ENCODE results near the gene PCGF1.

PCGF1 gene

GRCh38 chr2:74507145-74507925 lies at the start of gene PCGF1:
TSS of gene PCGF1 (minus strand) at chr2:74507695. CDS start at chr2:74507668, 27 bp downstream.
- DNase-seq (ENCODE audit: low spot score) = peak; percentile 97
- in situ Hi-C loops (cut with MboI; ENCODE audit: low pct_unique_long_range_greater_than_20kb, low sequenced_read_pairs, unreplicated experiment) = no loop called here
- TF ChIP-seq, protein P1, sequence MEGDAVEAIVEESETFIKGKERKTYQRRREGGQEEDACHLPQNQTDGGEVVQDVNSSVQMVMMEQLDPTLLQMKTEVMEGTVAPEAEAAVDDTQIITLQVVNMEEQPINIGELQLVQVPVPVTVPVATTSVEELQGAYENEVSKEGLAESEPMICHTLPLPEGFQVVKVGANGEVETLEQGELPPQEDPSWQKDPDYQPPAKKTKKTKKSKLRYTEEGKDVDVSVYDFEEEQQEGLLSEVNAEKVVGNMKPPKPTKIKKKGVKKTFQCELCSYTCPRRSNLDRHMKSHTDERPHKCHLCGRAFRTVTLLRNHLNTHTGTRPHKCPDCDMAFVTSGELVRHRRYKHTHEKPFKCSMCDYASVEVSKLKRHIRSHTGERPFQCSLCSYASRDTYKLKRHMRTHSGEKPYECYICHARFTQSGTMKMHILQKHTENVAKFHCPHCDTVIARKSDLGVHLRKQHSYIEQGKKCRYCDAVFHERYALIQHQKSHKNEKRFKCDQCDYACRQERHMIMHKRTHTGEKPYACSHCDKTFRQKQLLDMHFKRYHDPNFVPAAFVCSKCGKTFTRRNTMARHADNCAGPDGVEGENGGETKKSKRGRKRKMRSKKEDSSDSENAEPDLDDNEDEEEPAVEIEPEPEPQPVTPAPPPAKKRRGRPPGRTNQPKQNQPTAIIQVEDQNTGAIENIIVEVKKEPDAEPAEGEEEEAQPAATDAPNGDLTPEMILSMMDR (IDR thresholded peaks at IDR 0.05; ENCODE audit: extremely low read depth, insufficient read depth, missing control alignments) = peak; percentile 68

GRCh38 chr2:74556831-74557370 lies 49.4 kb upstream of the PCGF1 start:
- in situ Hi-C loops (cut with MboI; ENCODE audit: low pct_unique_long_range_greater_than_20kb, low sequenced_read_pairs, unreplicated experiment) = no loop called here
- no peak for DNase-seq (ENCODE audit: low spot score)
- TF ChIP-seq, protein P1 (IDR thresholded peaks at IDR 0.05; ENCODE audit: extremely low read depth, insufficient read depth, missing control alignments) = no peak

- TF ChIP-seq, protein P1 (IDR thresholded peaks at IDR 0.05; ENCODE audit: extremely low read depth, insufficient read depth, missing control alignments) = no peak
- in situ Hi-C loops (cut with MboI; ENCODE audit: low pct_unique_long_range_greater_than_20kb, low sequenced_read_pairs, unreplicated experiment) = no loop called here
- DNase-seq (ENCODE audit: low spot score) = no peak
Observed at GRCh38 chr2:74556159-74556558, 48.7 kb upstream of the PCGF1 start.

GRCh38 chr2:74555610-74556103 lies 48.2 kb upstream of the PCGF1 start:
- no peak for DNase-seq (ENCODE audit: low spot score)
- TF ChIP-seq, protein P1 (IDR thresholded peaks at IDR 0.05; ENCODE audit: extremely low read depth, insufficient read depth, missing control alignments) = no peak
- in situ Hi-C loops (cut with MboI; ENCODE audit: low pct_unique_long_range_greater_than_20kb, low sequenced_read_pairs, unreplicated experiment) = no loop called here

- DNase-seq (ENCODE audit: low spot score) = peak; percentile 70
- in situ Hi-C loops (cut with MboI; ENCODE audit: low pct_unique_long_range_greater_than_20kb, low sequenced_read_pairs, unreplicated experiment) = no loop called here
- TF ChIP-seq, protein P1 (IDR thresholded peaks at IDR 0.05; ENCODE audit: extremely low read depth, insufficient read depth, missing control alignments) = no peak
Observed at GRCh38 chr2:74554820-74555531, 47.5 kb upstream of the PCGF1 start.
